MM.1S (cell line): Measurements from ENCODE around the gene BCAP31.

Experiments
- CTCF ChIP-seq: fragments of 300-600 bp; sonication (generic); IDR thresholded peaks from 2 replicates; pipeline ENCODE4 v1.5.1; 2016; ENCODE audit warnings: antibody characterized with exemption, low read length, mixed read lengths
- EZH2phosphoT487 ChIP-seq: fragments of 300-600 bp; sonication (generic); IDR thresholded peaks from 2 replicates; pipeline ENCODE4 v1.6.1; 2018; ENCODE audit warnings: antibody characterized with exemption, low read length

GRCh38 chrX:153667281-153667955 is 56.8 kb downstream of the BCAP31 start:
- TF ChIP-seq CTCF (no peak), EZH2phosphoT487 (no peak)
